GM21526 (cell line): ENCODE measurements around the gene TLR2.
"Not testable (repeated sequence)": the region's sequence is repeated elsewhere in the genome, so short reads cannot be mapped to it uniquely, and the experiment has no call there.

Experiments used
- ATAC-seq: cut with Tn5 transposase; IDR thresholded peaks from one replicate; pipeline ENCODE4 v1.9.1; 2021; ENCODE audit warnings: moderate library complexity; ENCODE audit not compliant: unreplicated experiment, low FRiP score

Gene TLR2

DNA sequence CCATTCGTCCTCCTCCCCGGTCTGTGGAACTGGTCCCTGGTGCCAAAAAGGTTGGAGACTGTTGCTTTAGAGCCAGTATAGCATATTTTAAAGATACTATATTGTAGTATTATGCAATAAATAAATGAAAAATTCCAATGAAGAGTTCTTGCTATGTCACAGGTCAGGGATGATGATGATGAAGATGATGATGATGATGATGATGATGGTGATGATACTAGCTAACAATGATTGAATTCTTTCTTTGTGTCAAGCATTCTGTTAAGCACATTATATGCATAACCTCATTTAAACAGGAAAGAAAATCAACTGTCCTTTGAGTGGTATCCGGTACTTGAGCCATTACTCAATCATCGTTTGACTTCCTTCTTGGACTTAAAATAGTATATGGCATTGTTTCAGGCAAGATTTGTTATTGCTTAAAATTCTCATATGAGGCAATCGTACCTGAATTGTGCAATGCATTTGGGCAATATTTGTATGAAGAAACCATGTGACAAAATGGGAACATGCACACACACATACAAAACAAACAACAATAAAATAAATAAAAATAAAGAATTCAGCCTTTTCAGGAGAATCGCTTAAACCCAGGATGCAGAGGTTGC, 22.8 kb upstream of the TLR2 start:
- no peak for ATAC-seq

DNA sequence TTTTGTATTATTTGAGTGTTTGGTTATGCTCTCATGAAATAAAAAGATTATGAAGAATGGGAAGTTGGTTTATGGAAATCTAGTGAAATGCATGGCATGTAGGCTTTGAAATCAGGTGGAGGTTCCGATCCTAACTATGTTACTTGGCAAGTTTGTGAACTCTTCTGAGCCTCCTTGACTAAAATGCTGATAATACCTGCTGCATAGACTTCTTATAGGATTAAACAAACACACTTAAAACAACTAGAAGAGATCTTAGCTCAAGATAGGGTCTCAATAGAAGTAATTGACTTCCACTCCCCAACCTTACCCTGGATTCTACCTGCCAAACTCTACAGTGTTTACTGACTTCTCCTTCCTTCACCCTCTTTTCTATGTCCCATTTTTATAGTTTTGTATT, 22.2 kb upstream of the TLR2 start:
- ATAC-seq, result no peak

DNA sequence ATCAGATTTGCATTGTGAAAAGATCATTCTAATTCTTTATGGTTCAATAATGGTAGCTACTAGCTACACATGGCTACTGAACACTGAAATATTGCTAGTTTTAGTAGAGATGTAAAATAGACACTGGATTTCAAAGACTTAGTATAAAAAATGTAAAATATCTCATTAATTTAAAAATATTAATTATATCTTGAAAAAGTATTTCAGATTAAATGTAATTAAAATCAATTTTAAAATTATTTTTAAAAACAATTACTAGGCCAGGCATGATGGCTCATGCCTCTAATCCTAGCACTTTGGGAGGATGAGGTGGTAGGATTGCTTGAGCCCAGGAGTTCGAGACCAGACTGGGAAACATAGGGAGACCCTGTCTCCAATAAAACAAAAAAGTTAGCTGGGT, 20.4 kb upstream of the TLR2 start:
- ATAC-seq, result no peak

DNA sequence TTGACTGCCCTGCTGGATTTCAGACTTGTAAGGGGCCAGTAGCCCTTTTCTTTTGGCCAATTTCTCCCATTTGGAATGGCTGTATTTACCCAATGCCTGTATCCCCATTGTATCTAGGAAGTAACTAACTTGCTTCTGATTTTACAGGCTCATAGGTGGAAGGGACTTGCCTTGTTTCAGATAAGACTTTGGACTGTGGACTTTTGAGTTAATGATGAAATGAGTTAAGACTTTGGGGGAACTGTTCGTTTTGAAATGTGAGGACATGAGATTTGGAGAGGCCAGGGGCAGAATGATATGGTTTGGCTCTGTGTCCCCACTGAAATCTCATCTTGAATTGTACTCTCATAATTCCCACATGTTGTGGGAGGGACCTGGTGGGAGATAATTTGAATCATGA, 17.6 kb upstream of the TLR2 start:
- ATAC-seq, result not testable (repeated sequence)

DNA sequence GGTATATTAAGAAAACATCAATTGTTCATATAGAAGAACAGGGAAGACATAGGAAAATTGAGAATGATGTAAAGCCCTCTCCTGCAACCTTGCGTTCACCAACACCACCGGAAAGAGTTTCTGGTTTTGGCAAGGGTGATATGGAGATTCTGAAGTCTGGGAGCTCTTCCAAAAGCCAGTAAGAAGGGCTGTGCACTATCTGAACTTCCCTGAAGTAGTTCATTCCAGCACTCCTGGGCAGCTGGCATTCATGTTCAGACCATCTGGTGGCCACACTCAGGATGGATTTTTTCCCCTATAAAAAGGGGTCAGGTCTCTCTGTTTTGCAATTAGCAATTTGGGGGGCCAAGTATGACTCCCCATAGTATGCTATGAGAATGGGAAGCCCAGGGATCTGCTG, 15.4 kb upstream of the TLR2 start:
- ATAC-seq, result no peak

DNA sequence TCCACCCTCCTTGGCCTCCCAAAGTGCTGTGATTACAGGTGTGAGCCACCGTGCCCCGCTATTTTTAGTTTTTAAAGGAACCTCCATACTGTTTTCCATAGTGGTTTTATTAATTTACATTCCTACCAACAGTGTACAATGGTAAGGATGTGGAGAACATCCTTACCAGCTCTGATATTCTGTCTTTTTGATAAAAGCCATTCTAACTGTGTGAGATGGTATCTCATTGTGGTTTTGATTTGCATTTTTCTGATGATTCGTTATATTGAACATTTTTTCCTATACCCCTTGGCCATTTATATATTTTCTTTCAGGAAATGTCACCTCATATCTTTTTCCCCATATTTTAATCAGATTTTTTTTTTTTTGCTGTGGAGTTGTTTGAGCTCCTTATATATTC, 14.2 kb upstream of the TLR2 start:
- no peak for ATAC-seq

DNA sequence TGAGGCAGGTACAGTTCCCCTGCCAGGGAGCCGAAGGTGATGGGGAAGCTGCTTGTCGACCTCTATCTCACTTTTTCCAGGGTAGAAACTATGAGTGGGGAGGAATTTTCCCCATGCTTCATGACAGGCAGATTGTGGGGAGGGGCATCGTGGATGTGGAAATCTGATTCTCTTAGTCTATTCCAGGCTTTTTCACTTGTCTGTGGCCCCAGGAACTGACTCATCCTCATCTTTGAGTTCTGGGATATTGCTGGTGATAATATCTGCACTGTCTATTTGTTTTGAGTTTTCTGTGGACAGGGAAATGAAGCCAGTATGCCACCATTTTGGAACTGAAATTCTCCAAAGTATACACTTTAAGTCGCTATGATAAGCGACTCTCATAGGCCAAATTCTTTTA, 7.6 kb upstream of the TLR2 start:
- no peak for ATAC-seq

DNA sequence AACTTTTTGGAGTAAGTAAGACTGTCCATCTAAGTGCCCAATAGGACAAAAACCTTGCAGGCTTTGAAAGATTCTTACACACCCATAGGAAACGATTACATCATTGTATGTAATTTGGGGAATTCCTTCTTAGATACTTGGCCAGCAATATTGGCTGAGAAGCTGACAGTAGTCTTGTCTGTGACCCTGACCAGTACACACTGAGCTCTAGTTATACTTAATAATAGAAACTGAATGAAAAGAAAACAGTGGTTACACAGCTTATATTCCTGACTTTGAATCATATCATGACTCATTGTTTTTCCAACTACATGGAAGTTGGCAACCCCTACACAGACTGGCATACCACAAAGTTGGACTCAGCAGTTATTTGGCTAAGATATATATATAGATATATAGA, 7.1 kb upstream of the TLR2 start:
- no peak for ATAC-seq

DNA sequence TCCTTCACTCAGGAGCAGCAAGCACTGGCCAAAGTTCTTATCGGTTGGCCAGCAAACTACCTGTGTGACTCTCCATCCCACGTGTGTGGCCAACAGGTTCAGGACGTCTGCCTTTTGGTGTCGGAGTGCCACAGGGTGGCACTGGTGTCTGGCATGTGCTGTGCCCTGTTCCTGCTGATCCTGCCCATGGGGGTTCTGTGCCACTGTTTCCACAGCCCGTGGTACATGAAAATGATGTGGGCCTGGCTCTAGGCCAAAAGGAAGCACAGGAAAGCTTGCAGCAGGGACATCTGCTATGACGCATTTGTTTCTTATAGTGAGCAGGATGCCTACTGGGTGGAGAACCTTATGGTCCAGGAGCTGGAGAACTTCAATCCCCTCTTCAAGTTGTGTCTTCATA, 4.6 kb upstream of the TLR2 start:
- no peak for ATAC-seq

DNA sequence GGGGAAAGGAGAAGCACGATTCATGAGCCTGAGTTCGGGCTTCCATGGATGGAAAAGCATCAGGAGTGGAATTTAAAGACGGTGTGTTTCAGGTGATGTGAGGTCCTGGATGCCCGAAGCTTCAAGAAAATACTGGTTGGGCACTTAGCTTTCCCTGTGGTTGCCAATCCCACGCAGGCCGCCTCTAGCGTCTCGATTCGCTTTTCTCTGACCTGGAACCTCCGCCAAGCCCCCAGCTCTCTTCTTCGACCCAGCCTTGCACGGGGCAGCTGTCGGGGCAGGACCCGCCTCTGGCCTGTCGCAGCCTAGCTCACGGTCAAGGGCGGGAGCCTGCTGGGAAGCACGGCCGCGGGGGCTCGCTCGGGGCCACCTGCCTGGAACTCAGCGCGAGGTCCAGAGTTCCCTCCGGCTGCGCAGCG, 308 bp upstream of the TLR2 start:
- ATAC-seq, result no peak

DNA sequence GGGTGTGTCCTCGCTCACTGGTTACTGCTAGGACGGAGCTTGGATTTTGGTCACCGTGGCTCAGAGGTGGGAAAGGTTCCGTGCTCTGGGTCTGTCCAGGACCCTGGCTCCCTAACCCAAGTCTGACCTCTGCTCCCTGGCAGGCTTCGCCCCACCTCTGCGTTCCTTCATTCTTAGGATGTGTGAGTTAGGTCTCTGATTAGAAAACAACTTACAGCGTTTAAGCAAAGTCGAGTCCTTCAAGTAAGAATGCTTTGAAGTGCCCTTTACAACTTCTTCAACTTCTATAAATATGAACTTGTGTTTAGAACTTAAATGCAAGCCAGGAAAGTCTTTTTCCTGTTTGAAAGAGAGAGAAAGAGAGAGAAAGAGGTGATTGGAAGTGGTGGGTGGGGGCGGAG, 891 bp downstream of the TLR2 start:
- ATAC-seq, result no peak

DNA sequence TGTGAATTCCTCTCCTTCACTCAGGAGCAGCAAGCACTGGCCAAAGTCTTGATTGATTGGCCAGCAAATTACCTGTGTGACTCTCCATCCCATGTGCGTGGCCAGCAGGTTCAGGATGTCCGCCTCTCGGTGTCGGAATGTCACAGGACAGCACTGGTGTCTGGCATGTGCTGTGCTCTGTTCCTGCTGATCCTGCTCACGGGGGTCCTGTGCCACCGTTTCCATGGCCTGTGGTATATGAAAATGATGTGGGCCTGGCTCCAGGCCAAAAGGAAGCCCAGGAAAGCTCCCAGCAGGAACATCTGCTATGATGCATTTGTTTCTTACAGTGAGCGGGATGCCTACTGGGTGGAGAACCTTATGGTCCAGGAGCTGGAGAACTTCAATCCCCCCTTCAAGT, 20.4 kb downstream of the TLR2 start:
- no peak for ATAC-seq

DNA sequence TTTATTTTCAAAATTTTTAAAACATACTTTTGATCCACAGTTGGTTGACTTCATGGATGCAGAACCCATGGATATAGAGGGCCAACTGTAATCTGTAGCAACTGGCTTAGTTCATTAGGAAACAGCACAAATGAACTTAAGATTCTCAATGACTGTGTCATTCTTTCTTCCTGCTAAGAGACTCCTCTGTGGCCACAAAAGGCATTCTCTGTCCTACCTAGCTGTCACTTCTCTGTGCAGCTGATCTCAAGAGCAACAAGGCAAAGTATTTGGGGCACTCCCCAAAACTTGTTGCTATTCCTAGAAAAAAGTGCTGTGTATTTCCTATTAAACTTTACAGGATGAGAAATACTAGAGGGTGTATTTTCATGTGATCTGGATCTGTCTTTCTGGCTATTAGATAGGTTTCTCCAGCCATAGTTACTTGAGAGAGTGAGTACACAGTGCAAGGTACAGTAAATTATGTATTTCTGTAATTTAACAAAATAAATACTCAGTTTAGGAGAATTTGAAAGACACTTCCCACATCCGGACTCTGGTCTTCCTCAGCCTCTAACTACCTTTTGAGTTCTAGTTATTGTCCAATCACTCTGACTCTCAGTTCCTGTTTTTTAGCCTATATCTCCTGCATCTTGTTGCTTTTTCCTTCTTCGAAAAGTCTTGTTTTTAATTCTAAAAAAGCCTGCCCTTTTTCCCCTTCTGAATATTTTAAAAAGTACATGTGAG, 21.8 kb downstream of the TLR2 start:
- ATAC-seq, result peak; percentile 79

DNA sequence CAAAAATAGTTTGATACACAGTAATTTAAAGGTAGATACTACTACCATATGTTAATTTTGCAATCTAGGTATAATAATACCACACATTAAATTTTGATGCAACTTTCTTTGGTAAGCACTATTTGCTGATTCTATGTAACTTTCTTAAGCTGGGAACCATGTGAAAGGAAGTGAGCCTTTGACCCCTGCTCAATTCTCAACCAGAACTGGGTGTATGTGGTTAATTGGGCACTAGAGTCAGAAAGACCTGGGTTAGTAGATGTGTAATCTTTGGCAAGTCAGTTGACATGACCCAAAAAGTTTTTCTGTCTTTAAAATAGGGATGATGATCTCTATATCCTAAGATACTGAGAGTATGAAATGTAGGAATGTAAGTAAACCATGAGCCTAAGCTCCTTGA, 22.4 kb downstream of the TLR2 start:
- no peak for ATAC-seq

DNA sequence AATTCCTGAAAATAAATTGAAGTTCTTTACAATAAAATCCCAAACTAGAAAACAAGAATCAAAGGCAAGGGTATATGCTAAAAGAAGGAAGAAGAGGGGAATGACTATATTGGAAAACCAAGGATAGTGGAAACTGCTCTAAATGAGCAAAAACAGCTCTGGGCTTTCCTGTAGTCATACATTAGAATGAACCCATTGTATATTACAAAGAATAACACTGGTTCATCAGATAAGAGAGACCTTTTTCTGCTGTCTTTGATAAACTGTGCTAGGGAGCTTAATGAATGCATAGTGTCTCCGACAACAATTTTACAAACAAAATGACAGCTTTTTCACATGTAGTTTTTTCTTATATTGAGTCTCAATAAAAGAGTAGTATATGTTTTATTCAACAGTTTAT, 26.6 kb downstream of the TLR2 start:
- no peak for ATAC-seq

DNA sequence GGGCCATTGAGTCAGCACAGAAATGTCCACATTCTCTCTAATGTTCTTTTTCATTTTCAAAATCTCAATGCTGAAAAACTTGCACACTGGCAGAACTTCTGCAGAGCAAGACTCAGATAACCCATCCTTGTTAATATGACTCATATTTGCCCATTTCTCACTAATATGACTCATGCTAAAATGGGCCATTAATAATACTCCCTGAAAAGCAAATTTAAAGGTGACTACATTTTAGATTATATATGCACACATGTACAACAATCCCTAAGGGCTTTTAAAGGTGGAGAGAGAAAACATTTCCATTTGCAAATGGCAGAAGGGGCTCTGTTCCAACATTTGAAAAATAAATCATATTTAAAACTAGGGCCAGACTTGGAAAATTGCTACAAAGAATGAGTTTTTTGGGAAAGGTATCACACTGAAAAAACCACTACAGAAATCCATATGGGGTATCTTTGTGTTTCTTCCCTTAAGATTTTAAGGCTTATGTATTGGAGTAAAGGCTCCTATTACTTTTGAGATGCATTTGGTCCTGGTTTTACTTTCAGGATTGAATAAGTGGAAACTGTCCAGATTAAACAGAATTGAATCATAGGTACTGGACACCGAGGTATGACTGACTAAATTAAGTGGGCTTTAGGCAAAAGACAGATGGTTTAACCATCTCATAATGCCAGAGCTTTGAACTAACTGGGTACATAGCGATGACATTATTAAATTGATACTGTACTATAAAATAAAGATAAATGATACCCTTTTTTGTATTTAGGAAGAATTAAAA, 30.0 kb downstream of the TLR2 start:
- no peak for ATAC-seq

DNA sequence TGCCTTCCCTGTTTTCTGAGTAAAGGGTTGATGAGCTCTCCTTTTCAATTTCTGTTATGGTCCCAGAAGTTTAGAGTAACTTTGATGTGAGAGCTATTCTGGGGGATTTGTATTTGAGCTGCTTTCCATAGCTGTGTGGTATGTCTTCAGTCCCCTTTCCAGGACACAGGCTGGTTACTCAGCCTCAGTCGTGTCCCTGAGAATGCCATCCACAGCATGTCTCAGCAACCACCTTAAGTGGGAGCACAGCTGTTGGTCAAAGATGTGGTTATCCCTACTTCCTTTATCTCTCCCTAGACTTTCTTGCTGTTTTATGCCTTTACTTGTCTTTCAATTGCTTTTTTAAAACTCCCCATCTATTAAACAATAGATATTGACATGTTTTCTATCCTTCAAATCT, 38.0 kb downstream of the TLR2 start:
- no peak for ATAC-seq

DNA sequence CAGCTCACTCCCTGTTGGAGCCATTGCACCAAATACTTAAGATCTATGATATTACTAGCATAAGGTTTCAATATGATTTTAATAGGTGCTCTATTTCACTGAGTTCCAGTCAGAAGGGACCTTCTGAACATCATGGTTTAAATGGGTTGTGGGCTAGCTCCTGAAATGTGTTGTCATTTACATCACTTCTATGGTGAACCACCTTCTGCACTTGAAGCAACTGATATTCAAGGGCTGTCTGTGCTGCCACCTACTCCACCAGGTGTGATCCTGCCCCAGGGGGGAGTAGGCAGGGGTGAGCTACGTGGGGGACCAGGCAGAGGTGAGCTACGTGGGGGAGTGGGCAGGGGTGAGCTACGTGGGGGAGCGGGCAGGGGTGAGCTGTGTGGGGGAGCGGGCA, 40.5 kb downstream of the TLR2 start:
- no peak for ATAC-seq

DNA sequence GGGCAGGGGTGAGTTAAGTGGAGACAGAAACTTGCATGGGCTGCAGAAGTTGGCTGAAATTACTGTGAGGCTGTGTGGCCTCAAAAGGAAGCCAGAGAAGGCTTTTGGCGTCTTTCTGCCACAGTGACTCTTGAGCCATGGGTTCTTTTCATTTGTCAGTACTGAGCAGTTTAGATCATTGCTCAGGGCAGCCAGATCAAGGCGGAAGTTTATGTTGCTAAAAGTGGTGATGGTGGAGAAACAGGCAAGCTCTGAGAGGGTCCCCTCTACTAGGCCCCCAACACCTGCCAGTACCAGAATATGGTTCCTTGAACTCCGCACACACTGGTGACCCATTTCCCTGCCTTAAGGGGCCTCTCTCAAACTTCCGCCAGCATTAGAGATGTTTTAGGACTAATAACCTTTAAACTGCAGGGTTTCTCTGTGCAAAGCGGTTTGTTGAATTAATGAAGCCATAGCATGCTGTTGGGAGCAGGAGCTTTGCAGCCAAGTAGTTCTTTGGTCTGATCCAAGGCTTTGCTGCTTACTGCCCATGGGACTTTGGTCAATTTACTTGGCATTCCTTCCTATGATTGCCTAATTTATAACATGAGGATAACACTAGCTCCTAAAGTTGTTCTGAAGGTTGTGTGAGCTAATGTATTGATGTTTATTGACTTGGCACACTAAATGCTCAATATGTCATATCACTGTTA, 41.2 kb downstream of the TLR2 start:
- no peak for ATAC-seq

DNA sequence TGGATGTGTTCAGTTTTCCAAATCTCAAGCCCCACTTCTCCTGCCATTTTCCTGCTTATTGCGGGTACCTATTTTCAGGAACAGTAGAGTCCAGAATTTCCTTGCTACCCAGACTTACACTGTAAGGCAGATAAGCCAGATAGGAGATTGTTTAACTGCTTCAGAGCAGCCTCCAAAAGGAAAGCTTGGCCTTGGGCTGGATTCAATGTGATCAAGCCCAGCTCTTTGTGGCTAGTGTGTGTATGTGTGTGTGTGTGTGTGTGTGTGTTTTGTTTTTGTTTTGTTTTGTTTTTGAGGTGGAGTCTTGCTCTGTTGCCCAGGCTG, 41.7 kb downstream of the TLR2 start:
- ATAC-seq, result no peak

DNA sequence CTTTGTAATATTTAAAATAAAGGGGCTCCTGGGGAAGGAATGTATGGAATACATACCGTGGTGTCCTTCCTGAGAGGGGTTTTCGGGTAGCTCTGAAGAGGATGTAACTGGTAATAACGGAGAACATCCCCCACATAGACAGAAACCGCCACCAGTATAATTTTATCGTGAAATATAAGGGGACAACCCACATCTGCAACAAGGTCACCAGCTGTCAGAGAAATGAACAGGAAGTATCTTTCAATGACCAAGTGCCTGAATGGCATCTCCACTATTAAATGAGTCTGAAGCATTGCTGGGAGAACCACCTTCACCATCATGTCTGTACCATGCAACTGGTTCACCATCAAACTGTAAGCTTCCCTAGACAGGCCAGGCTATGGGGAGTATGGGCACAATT, 44.1 kb downstream of the TLR2 start:
- no peak for ATAC-seq
